Adrenal gland (tissue), 12 donors: ENCODE results near the gene KLHL29. TPM values are rescaled to one million over a fixed set of nuclear protein-coding genes. Genes with fewer than 3 reads are reported as not detected.

Source experiments
- DNase-seq, 7 donors: peaks; one replicate each; pipeline ENCODE4 v3.0.0-alpha.2; 2019 to 2020
- H3K27ac ChIP-seq, 5 donors: fragments of 200-600 bp; sonication (generic) in 4 of 5; 1 replicate in 3 of 5; 2 replicates in 2 of 5; pipeline versions ENCODE4 v1.5.1 to v1.8.0; 2016 to 2020; ENCODE audit warnings: mild to moderate bottlenecking in 1 of 5
- H3K27me3 ChIP-seq: fragments of 200-600 bp; 2 replicates; pipeline ENCODE4 v1.8.0; 2021
- H3K36me3 ChIP-seq, 2 donors: fragments of 200-600 bp; replicated peaks in 1 of 2; 1 replicate in 1 of 2; 2 replicates in 1 of 2; pipeline versions ENCODE4 v1.5.1 to v1.8.0; 2018 to 2022
- H3K4me1 ChIP-seq, 2 donors: fragments of 200-600 bp; replicated peaks in 1 of 2; 1 replicate in 1 of 2; 2 replicates in 1 of 2; pipeline versions ENCODE4 v1.5.1 to v1.8.0; 2018 to 2021
- H3K4me3 ChIP-seq, 4 donors: fragments of 200-600 bp; sonication (generic) in 3 of 4; one replicate each; pipeline ENCODE4 v1.5.1; 2016 to 2018
- H3K9me3 ChIP-seq, 3 donors: fragments of 200-600 bp; sonication (generic) in 1 of 3; replicated peaks in 1 of 3; 1 replicate in 2 of 3; 2 replicates in 1 of 3; pipeline versions ENCODE4 v1.5.1 to v1.8.0; 2016 to 2021
- CTCF ChIP-seq, 6 experiments: fragments of 450-650 bp in 4 of 6; fragments of 200-600 bp in 2 of 6; sonication (generic) in 1 of 6; IDR thresholded peaks; 1 replicate in 5 of 6; 2 replicates in 1 of 6; pipeline versions ENCODE4 v1.5.1 to v1.8.0; 2016 to 2021; ENCODE audit warnings: antibody characterized with exemption in 6 of 6, mild to moderate bottlenecking in 2 of 6, moderate library complexity in 1 of 6
- POLR2A ChIP-seq, 2 donors: fragments of 450-650 bp; IDR thresholded peaks; one replicate each; pipeline ENCODE4 v1.6.1; 2017; ENCODE audit warnings: antibody characterized with exemption in 2 of 2, mild to moderate bottlenecking in 2 of 2, moderate library complexity in 1 of 2
- WGBS, 4 donors: extraction: QIAGEN DNeasy Blood & Tissue Kit in 2 of 4; methylation state at CpG; one replicate each; pipeline versions ENCODE4 v1.1.5 to v1.1.7; 2013 to 2017; 5-methylcytosine and 5-hydroxymethylcytosine counted together
- intact Hi-C, 2 donors: fragments of 100-400 bp; cut with DNase I; formaldehyde crosslinking; loops; one replicate each; pipeline versions ENCODE4 v1.14.1 to v1.15.0; 2022 to 2023
- polyA plus RNA-seq, 3 donors: library from polyadenylated mRNA; stranded (reverse); fragments of 200-250 nt in 2 of 3; fragments of 350-450 nt in 1 of 3; fragmentation: Illumina TruSeq in 1 of 3; extraction: RNeasy Lipid Tissue Mini Kit (QIAGEN cat#74804) in 1 of 3; gene quantifications; one replicate each; pipeline ENCODE4 v1.2.3, GENCODE V29; 2013 to 2014
- total RNA-seq, 9 donors: library from RNA; depleted of rRNA in 4 of 9; stranded (reverse); fragments of >200 nt in 4 of 9; fragments of 120-200 nt in 1 of 9; fragmentation: NEBNext Ultra II Directional in 1 of 9; extraction: Animal tissue kit (Norgen Biotek cat#: 25700) in 1 of 9; gene quantifications; one replicate each; pipeline versions ENCODE4 v1.1.0 to v1.2.4, GENCODE V29; 2013 to 2023
- donor health status: healthy with polysubstance abuse.
- donor health status: Bipolar disorder and iron deficiency.
- donor health status: DM: yes; HTN: yes; CAD: no.
- donor health status: DM: no; HTN: no; CAD: no.
- donor health status: DM: no; HTN: no; CAD: no.
- donor health status: DM: yes; HTN: yes; CAD: no.

Gene KLHL29
- total and polyA plus RNA-seq, 12 donors: 1.9 to 24.5 (median 15.7) TPM

- Histone ChIP-seq H3K4me1 (no peaks in the 10 kb centered on the region), H3K27ac (peak overlapping the region in 2 of 5 donors; percentile 7 to 78), H3K36me3 (peaks cover 0 to 10% of the 10 kb centered on the region in 2 donors), H3K27me3 (no peaks in the 10 kb centered on the region), H3K9me3 (no peaks in the 10 kb centered on the region), H3K4me3 (no peak overlapping the region)
- intact Hi-C loops: no loop called here
- no peak for TF ChIP-seq CTCF (IDR thresholded peaks at IDR 0.05)
- no peak for TF ChIP-seq POLR2A (IDR thresholded peaks at IDR 0.05)
- DNase-seq: no peak
- WGBS, 4 donors: 87 to 100% (median 90%) methylated on average over 4 to 9 of the region's 9 CpGs
These were observed 304.9 kb downstream of the KLHL29 start for GRCh38 chr2:23689891-23690290.

- no peak for TF ChIP-seq POLR2A (IDR thresholded peaks at IDR 0.05)
- no peak for TF ChIP-seq CTCF (IDR thresholded peaks at IDR 0.05)
- WGBS, 4 donors: 77 to 84% (median 78%) methylated on average over 26 to 31 of the region's 31 CpGs
- Histone ChIP-seq H3K27me3 (no peaks in the 10 kb centered on the region), H3K4me1 (no peaks in the 10 kb centered on the region), H3K4me3 (no peak overlapping the region), H3K9me3 (no peaks in the 10 kb centered on the region), H3K27ac (peak overlapping the region in 2 of 5 donors; percentile 7 to 78), H3K36me3 (peaks cover 0 to 12% of the 10 kb centered on the region in 2 donors)
- peak in 5 of 7 donors; percentile 23 to 72 (median 49) for DNase-seq
- intact Hi-C loops: no loop called here
These were observed 305.6 kb downstream of the KLHL29 start for GRCh38 chr2:23690421-23691105.

- H3K36me3 ChIP-seq: peaks cover 0 to 14% of the 10 kb centered on the region in 2 donors
- WGBS, 4 donors: 78 to 91% (median 89%) methylated on average over 10 of the region's 10 CpGs
- peak overlapping the region in 1 of 5 donors; percentile 61 for H3K27ac ChIP-seq
- H3K4me3 ChIP-seq: no peak overlapping the region
- TF ChIP-seq POLR2A (IDR thresholded peaks at IDR 0.05) (no peak), CTCF (IDR thresholded peaks at IDR 0.05) (no peak)
- DNase-seq: no peak
- H3K4me1 ChIP-seq: no peaks in the 10 kb centered on the region
- no peaks in the 10 kb centered on the region for H3K27me3 ChIP-seq
- H3K9me3 ChIP-seq: no peaks in the 10 kb centered on the region
- intact Hi-C loops: no loop called here
These were observed 306.1 kb downstream of the KLHL29 start for GRCh38 chr2:23691106-23691470.

GRCh38 chr2:23691565-23691964, 306.6 kb downstream of the KLHL29 start:
- H3K4me1 ChIP-seq: no peaks in the 10 kb centered on the region
- H3K27me3 ChIP-seq: no peaks in the 10 kb centered on the region
- H3K4me3 ChIP-seq: no peak overlapping the region
- no peak for DNase-seq
- peaks cover 0 to 14% of the 10 kb centered on the region in 2 donors for H3K36me3 ChIP-seq
- intact Hi-C loops: no loop called here
- TF ChIP-seq POLR2A (IDR thresholded peaks at IDR 0.05) (no peak), CTCF (IDR thresholded peaks at IDR 0.05) (no peak)
- H3K27ac ChIP-seq: no peak overlapping the region
- 95 to 98% (median 97%) methylated on average over 12 to 21 of the region's 21 CpGs for WGBS, 4 donors
- no peaks in the 10 kb centered on the region for H3K9me3 ChIP-seq
